H9 (cell line): ENCODE results near the gene ALPI. TPM values are rescaled to one million over a fixed set of nuclear protein-coding genes. Genes with fewer than 3 reads are reported as not detected.

Experiments used
- DNase-seq: peaks from one replicate; pipeline ENCODE4 v3.0.0-alpha.2; 2017
- H2AFZ ChIP-seq: one replicate; pipeline ENCODE4 v1.6.1; 2013; ENCODE audit warnings: mild to moderate bottlenecking, low read length, control low read depth, moderate library complexity
- H2AK5ac ChIP-seq: 2 replicates; pipeline ENCODE4 v1.6.1; 2013; ENCODE audit warnings: low read length, control low read depth, mixed read lengths; ENCODE audit not compliant: insufficient read length
- H2BK120ac ChIP-seq: one replicate; pipeline ENCODE4 v1.6.1; 2013; ENCODE audit warnings: low read depth, mild to moderate bottlenecking, low read length, control low read depth, inconsistent platforms; ENCODE audit not compliant: poor library complexity, severe bottlenecking
- H2BK12ac ChIP-seq: 2 replicates; pipeline ENCODE4 v1.6.1; 2013; ENCODE audit warnings: low read length, control low read depth, mixed read lengths, low read depth; ENCODE audit not compliant: insufficient read length
- H2BK15ac ChIP-seq: 2 replicates; pipeline ENCODE4 v1.6.1; 2013; ENCODE audit warnings: low read depth, low read length, control low read depth
- H2BK20ac ChIP-seq: one replicate; pipeline ENCODE4 v1.6.1; 2013; ENCODE audit warnings: low read depth, mild to moderate bottlenecking, low read length, control low read depth, inconsistent platforms; ENCODE audit not compliant: poor library complexity, severe bottlenecking
- H2BK5ac ChIP-seq: 2 replicates; pipeline ENCODE4 v1.6.1; 2013; ENCODE audit warnings: low read length, control low read depth, mixed read lengths; ENCODE audit not compliant: insufficient read length
- H3K14ac ChIP-seq: 2 replicates; pipeline ENCODE4 v1.6.1; 2013; ENCODE audit warnings: low read length, control low read depth; ENCODE audit not compliant: insufficient read depth
- H3K18ac ChIP-seq: 2 replicates; pipeline ENCODE4 v1.6.1; 2013; ENCODE audit warnings: low read depth, mild to moderate bottlenecking, mixed read lengths, low read length, control low read depth; ENCODE audit not compliant: insufficient read length
- H3K23ac ChIP-seq: 2 replicates; pipeline ENCODE4 v1.6.1; 2013; ENCODE audit warnings: low read length, control low read depth, mixed read lengths, low read depth; ENCODE audit not compliant: insufficient read length
- H3K23me2 ChIP-seq: 2 replicates; pipeline ENCODE4 v1.6.1; 2013; ENCODE audit warnings: low read depth, mild to moderate bottlenecking, mixed read lengths, low read length, control low read depth; ENCODE audit not compliant: insufficient read length, poor library complexity, severe bottlenecking
- H3K27ac ChIP-seq: 2 replicates; pipeline ENCODE4 v1.5.1; 2013; ENCODE audit warnings: low read length, control low read depth, mixed read lengths, low read depth; ENCODE audit not compliant: insufficient read length
- H3K27me3 ChIP-seq: 2 replicates; pipeline ENCODE4 v1.6.1; 2013; ENCODE audit warnings: low read length, control low read depth, inconsistent platforms; ENCODE audit not compliant: insufficient read depth
- H3K4ac ChIP-seq: 2 replicates; pipeline ENCODE4 v1.6.1; 2013; ENCODE audit warnings: low read depth, mild to moderate bottlenecking, control low read depth, inconsistent platforms, low read length, moderate library complexity
- H3K4me1 ChIP-seq: 2 replicates; pipeline ENCODE4 v1.6.1; 2013; ENCODE audit warnings: low read length, control low read depth, inconsistent platforms; ENCODE audit not compliant: insufficient read depth
- H3K4me2 ChIP-seq: 2 replicates; pipeline ENCODE4 v1.6.1; 2013; ENCODE audit warnings: low read length, control low read depth, mixed read lengths; ENCODE audit not compliant: insufficient read length, insufficient read depth
- H3K56ac ChIP-seq: 2 replicates; pipeline ENCODE4 v1.6.1; 2013; ENCODE audit warnings: low read depth, mild to moderate bottlenecking, mixed read lengths, low read length, control low read depth; ENCODE audit not compliant: insufficient read length
- H3K79me1 ChIP-seq: 2 replicates; pipeline ENCODE4 v1.6.1; 2013; ENCODE audit warnings: low read depth, mild to moderate bottlenecking, moderate library complexity, low read length, control low read depth, inconsistent platforms; ENCODE audit not compliant: insufficient read depth, poor library complexity, severe bottlenecking
- H3K79me2 ChIP-seq: 2 replicates; pipeline ENCODE4 v1.6.1; 2013; ENCODE audit warnings: low read length, control low read depth, inconsistent platforms; ENCODE audit not compliant: insufficient read depth
- H3K9ac ChIP-seq: 2 replicates; pipeline ENCODE4 v1.6.1; 2013; ENCODE audit warnings: low read length, control low read depth, mixed read lengths; ENCODE audit not compliant: insufficient read length; ENCODE audit errors: extremely low read depth
- H3K9me3 ChIP-seq: one replicate; pipeline ENCODE4 v1.6.1; 2013; ENCODE audit warnings: low read depth, low read length, inconsistent platforms; ENCODE audit not compliant: control insufficient read depth
- H3T11ph ChIP-seq: one replicate; pipeline ENCODE4 v1.6.1; 2013; ENCODE audit warnings: mild to moderate bottlenecking, low read length, control low read depth, inconsistent platforms
- H4K20me1 ChIP-seq: one replicate; pipeline ENCODE4 v1.6.1; 2013; ENCODE audit not compliant: control insufficient read depth, insufficient read length, insufficient read depth
- H4K5ac ChIP-seq: 2 replicates; pipeline ENCODE4 v1.6.1; 2013; ENCODE audit warnings: low read depth, mild to moderate bottlenecking, mixed read lengths, low read length, control low read depth; ENCODE audit not compliant: insufficient read length
- H4K8ac ChIP-seq: replicated peaks from 2 replicates; pipeline ENCODE4 v1.6.1; 2013; ENCODE audit warnings: low read length, control low read depth, mixed read lengths, low read depth; ENCODE audit not compliant: insufficient read length
- H4K91ac ChIP-seq: 2 replicates; pipeline ENCODE4 v1.6.1; 2013; ENCODE audit warnings: low read depth, mild to moderate bottlenecking, moderate library complexity, mixed read lengths, low read length, control low read depth; ENCODE audit not compliant: insufficient read length
- H3K27ac Mint-ChIP-seq, 3 experiments: 2 replicates in 2 of 3; 3 replicates in 1 of 3; pipeline ENCODE4 v1.8.0; 2020 to 2021; ENCODE audit warnings: mixed read lengths in 3 of 3, mild to moderate bottlenecking in 1 of 3, moderate library complexity in 1 of 3
- H3K27me3 Mint-ChIP-seq: 2 replicates; pipeline ENCODE4 v1.8.0; 2021; ENCODE audit warnings: low read depth, mild to moderate bottlenecking, moderate library complexity, mixed read lengths
- H3K36me3 Mint-ChIP-seq, 3 experiments: 2 replicates in 2 of 3; 3 replicates in 1 of 3; pipeline ENCODE4 v1.8.0; 2020 to 2021; ENCODE audit warnings: low read depth in 3 of 3, mixed read lengths in 3 of 3; ENCODE audit not compliant: insufficient read depth in 1 of 3
- H3K4me1 Mint-ChIP-seq, 2 experiments: 2 replicates each; pipeline ENCODE4 v1.8.0; 2020; ENCODE audit warnings: mixed read lengths in 2 of 2
- H3K4me3 Mint-ChIP-seq, 2 experiments: 2 replicates in 1 of 2; 3 replicates in 1 of 2; pipeline ENCODE4 v1.8.0; 2020 to 2021; ENCODE audit warnings: mild to moderate bottlenecking in 2 of 2, mixed read lengths in 2 of 2, moderate library complexity in 1 of 2
- H3K9me3 Mint-ChIP-seq, 2 experiments: 2 replicates in 1 of 2; 3 replicates in 1 of 2; pipeline ENCODE4 v1.8.0; 2020; ENCODE audit warnings: mild to moderate bottlenecking in 2 of 2, mixed read lengths in 2 of 2, moderate library complexity in 1 of 2
- CTCF ChIP-seq: fragments of 200-600 bp; sonication (generic); conservative IDR thresholded peaks from 3 replicates; pipeline ENCODE4 v1.8.0; 2021; ENCODE audit warnings: antibody characterized with exemption, mild to moderate bottlenecking
- WGBS: extraction: QIAGEN DNeasy Blood & Tissue Kit; methylation state at CpG from one replicate; pipeline ENCODE4 v1.1.7; 2013; ENCODE audit warnings: missing lambda C conversion rate, low lambda C conversion rate, mixed read lengths; ENCODE audit not compliant: insufficient read length; ENCODE audit errors: extremely low coverage; 5-methylcytosine and 5-hydroxymethylcytosine counted together
- total RNA-seq: library from RNA; stranded (reverse); gene quantifications from 2 replicates; pipeline ENCODE4 v1.2.1, GENCODE V29; 2021

ALPI gene
- total RNA-seq, 1 experiment from 2014 or later, result not detected

GRCh38 chr2:232435805-232436204 lies 20.1 kb upstream of the ALPI start:
- no peak for TF ChIP-seq CTCF
- no peaks in the 10 kb centered on the region; a peak in 1 of 5 replicates for H3K9me3 Mint-ChIP-seq
- WGBS, result no CpG with 5 or more reads among the region's 7 CpGs

More at GRCh38 chr2:232435805-232436204, 20.1 kb upstream of the ALPI start:
- Histone ChIP-seq H3K23ac (no peak overlapping the region), H3K23me2 (no peaks in the 10 kb centered on the region), H2BK15ac (no peak overlapping the region), H2BK20ac (no peak overlapping the region), H3K4me2 (no peak overlapping the region), H3K27ac (no peak overlapping the region), H3K4me1 (no peaks in the 10 kb centered on the region), H2BK12ac (no peak overlapping the region), H3T11ph (no peak overlapping the region), H2AFZ (no peak overlapping the region), H3K9me3 (no peaks in the 10 kb centered on the region), H3K4ac (no peak overlapping the region), H2BK120ac (no peak overlapping the region), H3K14ac (no peak overlapping the region), H3K9ac (no peak overlapping the region), H3K79me2 (no peaks in the 10 kb centered on the region), H2BK5ac (no peak overlapping the region), H3K18ac (no peak overlapping the region), H3K56ac (no peak overlapping the region), H2AK5ac (no peak overlapping the region), H4K91ac (no peak overlapping the region), H4K5ac (no peak overlapping the region), H4K8ac (no peak overlapping the region), H4K20me1 (no peaks in the 10 kb centered on the region), H3K27me3 (no peaks in the 10 kb centered on the region; the same call in 1 of the 2 replicates), H3K79me1 (no peaks in the 10 kb centered on the region)
- Mint-ChIP-seq H3K27me3 (peaks cover 2% of the 10 kb centered on the region), H3K4me3 (no peak overlapping the region), H3K27ac (no peak overlapping the region; a peak in 1 of 7 replicates), H3K4me1 (peaks cover 20 to 32% of the 10 kb centered on the region in 2 experiments), H3K36me3 (no peaks in the 10 kb centered on the region; a peak in 1 of 7 replicates)
- DNase-seq, result no peak
